Heart left ventricle (tissue), 13 donors: ENCODE data around the gene MAP6.

Experiments used
- POLR2A ChIP-seq, 2 donors: fragments of 450-650 bp; IDR thresholded peaks; one replicate each; pipeline ENCODE4 v1.6.1; 2017; ENCODE audit warnings: antibody characterized with exemption in 2 of 2, mild to moderate bottlenecking in 2 of 2, moderate library complexity in 2 of 2
- TF ChIP-seq, protein P1 (sequence below), 12 donors: fragments of 200-600 bp; sonication (generic) in 4 of 12; IDR thresholded peaks; one replicate each; pipeline versions ENCODE4 v1.5.0 to v1.8.0; 2018 to 2022; ENCODE audit warnings: antibody characterized with exemption in 12 of 12, mild to moderate bottlenecking in 5 of 12
- donor health status: ischemic (EF 13 %, LVEDD 7.1; RV severe dilation, severe dysfunction).
- donor health status: DM: no; HTN: yes; CAD: no.
- donor health status: DM: no; HTN: no; CAD: no.
- donor health status: ischemic (EF 25% LVEDD 6.9; RV normal size, moderate dysfunction).
- donor health status: ischemic (EF 25% LVEDD 5.7; RV mildly dilated, moderate dysfunction).
- donor health status: ischemic (EF 35%, LVEDD 5.7; RV mildly dilated, moderate dysfunction).
- donor health status: nonischemic (EF 11% LVEDD 7.7; RV severe dilation, severe dysfunction).
- donor health status: DM: yes; HTN: yes; CAD: no.
- donor health status: PGD.
- donor health status: ischemic (EF 29% LVEDD 5.4; RV normal size, mild dysfunction).
- donor health status: nonischemic (EF 23%, LVEDD 6.1; RV moderate dilation, normal function).

DNA sequence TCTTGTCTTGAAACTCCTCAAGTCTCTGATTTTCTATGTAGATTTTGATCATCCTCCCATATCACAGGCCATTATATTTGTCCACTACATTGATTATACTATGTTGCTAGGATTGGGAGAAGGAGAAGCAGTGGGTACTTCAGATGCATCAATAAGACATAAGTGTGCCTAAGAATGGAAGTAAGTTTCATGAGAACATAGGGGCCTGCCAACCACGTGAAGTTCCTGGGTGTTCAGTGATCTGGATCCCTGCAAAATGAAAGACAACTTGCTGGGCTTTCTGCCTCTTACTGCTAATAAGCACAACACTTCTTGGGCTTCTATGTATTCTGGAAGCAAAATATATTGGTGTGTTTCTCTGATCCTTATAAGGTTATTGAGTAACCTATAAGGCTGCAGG is 89.0 kb downstream of the MAP6 start:
- TF ChIP-seq POLR2A (IDR thresholded peaks at IDR 0.05): no peak
- TF ChIP-seq, protein P1, sequence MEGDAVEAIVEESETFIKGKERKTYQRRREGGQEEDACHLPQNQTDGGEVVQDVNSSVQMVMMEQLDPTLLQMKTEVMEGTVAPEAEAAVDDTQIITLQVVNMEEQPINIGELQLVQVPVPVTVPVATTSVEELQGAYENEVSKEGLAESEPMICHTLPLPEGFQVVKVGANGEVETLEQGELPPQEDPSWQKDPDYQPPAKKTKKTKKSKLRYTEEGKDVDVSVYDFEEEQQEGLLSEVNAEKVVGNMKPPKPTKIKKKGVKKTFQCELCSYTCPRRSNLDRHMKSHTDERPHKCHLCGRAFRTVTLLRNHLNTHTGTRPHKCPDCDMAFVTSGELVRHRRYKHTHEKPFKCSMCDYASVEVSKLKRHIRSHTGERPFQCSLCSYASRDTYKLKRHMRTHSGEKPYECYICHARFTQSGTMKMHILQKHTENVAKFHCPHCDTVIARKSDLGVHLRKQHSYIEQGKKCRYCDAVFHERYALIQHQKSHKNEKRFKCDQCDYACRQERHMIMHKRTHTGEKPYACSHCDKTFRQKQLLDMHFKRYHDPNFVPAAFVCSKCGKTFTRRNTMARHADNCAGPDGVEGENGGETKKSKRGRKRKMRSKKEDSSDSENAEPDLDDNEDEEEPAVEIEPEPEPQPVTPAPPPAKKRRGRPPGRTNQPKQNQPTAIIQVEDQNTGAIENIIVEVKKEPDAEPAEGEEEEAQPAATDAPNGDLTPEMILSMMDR (IDR thresholded peaks at IDR 0.05): no peak
